HepG2 (cell line): Measurements from ENCODE around the gene CREBRF. TPM values are rescaled to one million over a fixed set of nuclear protein-coding genes. Genes with fewer than 3 reads are reported as not detected.

ENCODE experiments used
- CCAR2 ChIP-seq: fragments of 200-400 bp; formaldehyde crosslinking; optimal IDR thresholded peaks from 2 replicates; pipeline ENCODE3; 2018; ENCODE audit warnings: low read depth, mild to moderate bottlenecking, low read length, moderate library complexity
- EP300 ChIP-seq, 3 experiments: sonication (generic) in 1 of 3; formaldehyde crosslinking in 1 of 3; IDR thresholded peaks; 2 replicates each; pipeline versions ENCODE4 v1.5.1 to v1.6.1; 2011 to 2020; ENCODE audit warnings: low read depth in 2 of 3, low read length in 2 of 3, borderline replicate concordance in 1 of 3, improper control_type of control experiment in 1 of 3, mild to moderate bottlenecking in 1 of 3, missing genetic modification reagents in 1 of 3, moderate library complexity in 1 of 3
- FOSL2 ChIP-seq: sonication (generic); formaldehyde crosslinking; IDR thresholded peaks from 2 replicates; pipeline ENCODE4 v1.4.0; 2020; ENCODE audit warnings: missing genetic modification reagents
- FOXK1 ChIP-seq: sonication (generic); formaldehyde crosslinking; IDR thresholded peaks from 2 replicates; pipeline ENCODE4 v1.4.0; 2020; ENCODE audit warnings: low read depth, missing genetic modification reagents, borderline replicate concordance
- ISL2 ChIP-seq: sonication (generic); formaldehyde crosslinking; IDR thresholded peaks from 2 replicates; pipeline ENCODE4 v1.5.0; 2020; ENCODE audit warnings: missing genetic modification reagents
- LCORL ChIP-seq, 2 experiments: fragments of 450-650 bp in 1 of 2; sonication (generic) in 1 of 2; formaldehyde crosslinking in 1 of 2; IDR thresholded peaks; 2 replicates each; pipeline versions ENCODE4 v1.5.0 to v1.6.1; 2017 to 2020; ENCODE audit warnings: antibody characterized with exemption in 1 of 2, missing genetic modification reagents in 1 of 2
- NCOR1 ChIP-seq: fragments of 200-600 bp; sonication (generic); IDR thresholded peaks from 2 replicates; pipeline ENCODE4 v1.7.0; 2017; ENCODE audit warnings: antibody characterized with exemption, low read length, borderline replicate concordance
- NFRKB ChIP-seq: fragments of 450-650 bp; IDR thresholded peaks from 2 replicates; pipeline ENCODE4 v1.6.1; 2017
- PAXIP1 ChIP-seq: sonication (generic); formaldehyde crosslinking; conservative IDR thresholded peaks from 2 replicates; pipeline ENCODE4 v1.4.0; 2020; ENCODE audit warnings: mild to moderate bottlenecking, missing genetic modification reagents, moderate library complexity
- REST ChIP-seq, 2 experiments: IDR thresholded peaks; 2 replicates each; pipeline ENCODE4 v1.6.1; 2011 to 2012; ENCODE audit warnings: low read length in 2 of 2, borderline replicate concordance in 1 of 2, low read depth in 1 of 2, mild to moderate bottlenecking in 1 of 2, moderate library complexity in 1 of 2
- ZBTB25 ChIP-seq: IDR thresholded peaks from 2 replicates; pipeline ENCODE4 v1.6.1; 2018; ENCODE audit warnings: missing genetic modification reagents
- ZGPAT ChIP-seq: IDR thresholded peaks from 2 replicates; pipeline ENCODE4 v1.6.1; 2016; ENCODE audit warnings: mild to moderate bottlenecking
- ZNF350 ChIP-seq: sonication (generic); formaldehyde crosslinking; IDR thresholded peaks from 2 replicates; pipeline ENCODE4 v1.4.0; 2020; ENCODE audit warnings: mild to moderate bottlenecking, low read depth, missing genetic modification reagents, borderline replicate concordance
- ZSCAN22 ChIP-seq: sonication (generic); formaldehyde crosslinking; IDR thresholded peaks from 2 replicates; pipeline ENCODE4 v1.4.0; 2020; ENCODE audit warnings: mild to moderate bottlenecking, missing genetic modification reagents
- polyA plus RNA-seq, 8 experiments: library from polyadenylated mRNA; depleted of rRNA in 3 of 8; stranded (reverse) in 7 of 8; unstranded in 1 of 8; fragments of >200 nt; fragmentation: Illumina TruSeq in 4 of 8; extraction: Trizol in 4 of 8; gene quantifications; 2 replicates each; pipeline versions ENCODE4 v1.2.1 to v1.2.3, GENCODE V29; 2011 to 2016; ENCODE audit warnings: low read depth in 4 of 8, missing spikeins in 1 of 8, mixed read lengths in 1 of 8; ENCODE audit not compliant: insufficient read depth in 1 of 8
- total RNA-seq, 5 experiments: library from RNA; depleted of rRNA; stranded (reverse); fragments of >200 nt; fragmentation: Illumina TruSeq; extraction: Trizol; gene quantifications; 2 replicates each; pipeline ENCODE4 v1.2.3, GENCODE V29; 2016; ENCODE audit warnings: low read depth in 1 of 5

CREBRF gene
- total and polyA plus RNA-seq, 2 of the 13 experiments (the other 11 are each of a cell fraction or from before 2014, with no cell fraction given), result 4.5 to 10.2 TPM

GRCh38 chr5:173057062-173057924 lies 1.1 kb downstream of the CREBRF start (continued):
- peak; percentile 50 for TF ChIP-seq PAXIP1 (CRISPR knock-in tag)
- TF ChIP-seq NCOR1, result peak; percentile 47; the same call in 1 of the 2 replicates
- peak; percentile 27; the same call in 1 of the 2 replicates for TF ChIP-seq ISL2
- TF ChIP-seq LCORL (IDR thresholded peaks at IDR 0.05), result no peak
- peak; percentile 93 for TF ChIP-seq LCORL (CRISPR knock-in tag; IDR thresholded peaks at IDR 0.05)
- peak; percentile 64; the same call in 1 of the 2 replicates for TF ChIP-seq ZNF350 (CRISPR knock-in tag)
- TF ChIP-seq CCAR2, result no peak
- TF ChIP-seq ZSCAN22 (CRISPR knock-in tag), result no peak
- peak; percentile 47; the same call in 1 of the 2 replicates for TF ChIP-seq ZBTB25 (CRISPR knock-in tag)
- TF ChIP-seq EP300 (IDR thresholded peaks at IDR 0.05; ENCODE audit: low read depth in 2 of 2, low read length in 2 of 2), result no peak
- 0 out of 2 replicates have a peak, but pooled peaks have one; percentile 33 for TF ChIP-seq EP300 (CRISPR knock-in tag; IDR thresholded peaks at IDR 0.05; ENCODE audit: borderline replicate concordance)
- peak; percentile 95 for TF ChIP-seq FOXK1 (CRISPR knock-in tag)
- TF ChIP-seq FOSL2, result peak; percentile 29; the same call in 1 of the 2 replicates
- TF ChIP-seq ZGPAT (CRISPR knock-in tag), result peak; percentile 45; the same call in 1 of the 2 replicates
- TF ChIP-seq NFRKB, result no peak
- TF ChIP-seq REST (IDR thresholded peaks at IDR 0.05; ENCODE audit: borderline replicate concordance in 1 of 2, low read depth in 1 of 2, low read length in 2 of 2), result no peak
